Endothelial cell of umbilical vein (primary cell): Measurements from ENCODE around the gene CACNA1C. TPM values are rescaled to one million over a fixed set of nuclear protein-coding genes. Genes with fewer than 3 reads are reported as not detected.

ENCODE experiments used
- BruUV-seq: library from RNA; stranded (reverse); fragments of 400-500 nt; replicated peaks from 2 replicates; lab custom pipeline; 2021; lab: Mats Ljungman, UMichigan
- CTCF ChIA-PET: fragments of 300-600, 350-600 bp; sonication (Branson Sonifier 250); formaldehyde crosslinking; loops from one replicate; lab custom pipeline; 2021; ENCODE audit warnings: antibody characterized with exemption, inconsistent platforms; lab: Charles Lee
- POLR2A ChIA-PET: fragments of 300-600, 350-600 bp; sonication (Branson Sonifier 250); formaldehyde crosslinking; loops from one replicate; lab custom pipeline; 2021; ENCODE audit warnings: antibody characterized with exemption, inconsistent platforms; lab: Charles Lee
- DNase-seq: peaks from one replicate; pipeline ENCODE4 v3.0.0-alpha.2; 2011; ENCODE audit warnings: low read depth, low spot score
- FAIRE-seq: peaks from 2 replicates; lab custom pipeline; 2011; peaks lifted over from hg19 to GRCh38; lab: Jason Lieb, UNC
- H2AFZ ChIP-seq: 2 replicates; pipeline ENCODE4 v1.6.0; 2012; ENCODE audit warnings: low read depth, low read length, control low read depth, inconsistent platforms
- H3K27ac ChIP-seq: 2 replicates; pipeline ENCODE4 v1.5.1; 2011; ENCODE audit warnings: low read depth, mild to moderate bottlenecking, control low read depth, low read length, moderate library complexity; ENCODE audit not compliant: insufficient read depth
- H3K27me3 ChIP-seq, 2 experiments: 2 replicates each; pipeline versions ENCODE4 v1.6.0 to v1.6.1; 2011; ENCODE audit warnings: low read length in 2 of 2, mixed read lengths in 1 of 2; ENCODE audit not compliant: control insufficient read depth in 2 of 2, insufficient read depth in 2 of 2
- H3K36me3 ChIP-seq, 2 experiments: 2 replicates in 1 of 2; 3 replicates in 1 of 2; pipeline ENCODE4 v1.5.1; 2011; ENCODE audit warnings: low read length in 2 of 2, mild to moderate bottlenecking in 1 of 2, moderate library complexity in 1 of 2; ENCODE audit not compliant: control insufficient read depth in 2 of 2, insufficient read depth in 2 of 2; ENCODE audit errors: extremely low read depth in 1 of 2
- H3K4me1 ChIP-seq: 3 replicates; pipeline ENCODE4 v1.5.1; 2011; ENCODE audit warnings: mild to moderate bottlenecking, low read length; ENCODE audit not compliant: control insufficient read depth, insufficient read depth; ENCODE audit errors: extremely low read depth
- H3K4me2 ChIP-seq: 2 replicates; pipeline ENCODE4 v1.6.1; 2011; ENCODE audit warnings: low read length, control low read depth, mixed read lengths; ENCODE audit not compliant: insufficient read depth
- H3K4me3 ChIP-seq, 3 experiments: fragments of 200-600 bp in 1 of 3; sonication (generic), shearing (Covaris generic) in 1 of 3; replicated peaks in 1 of 3; 2 replicates each; pipeline ENCODE4 v1.5.1; 2011 to 2016; ENCODE audit warnings: control low read depth in 3 of 3, low read length in 3 of 3, mild to moderate bottlenecking in 2 of 3, inconsistent platforms in 1 of 3, low read depth in 1 of 3, moderate library complexity in 1 of 3; ENCODE audit not compliant: insufficient read depth in 1 of 3
- H3K79me2 ChIP-seq: 2 replicates; pipeline ENCODE4 v1.6.0; 2012; ENCODE audit warnings: low read length, inconsistent platforms; ENCODE audit not compliant: control insufficient read depth, insufficient read depth
- H3K9ac ChIP-seq: replicated peaks from 2 replicates; pipeline ENCODE3; 2011; ENCODE audit warnings: low read length, control low read depth; ENCODE audit not compliant: insufficient read depth; ENCODE audit errors: extremely low read depth
- H3K9me1 ChIP-seq: replicated peaks from 3 replicates; pipeline ENCODE4 v1.6.0; 2011; ENCODE audit warnings: mild to moderate bottlenecking, low read length; ENCODE audit not compliant: control insufficient read depth, insufficient read depth; ENCODE audit errors: extremely low read depth
- H3K9me3 ChIP-seq: replicated peaks from 2 replicates; pipeline ENCODE4 v1.5.1; 2012; ENCODE audit warnings: low read length, inconsistent platforms; ENCODE audit not compliant: control insufficient read depth, insufficient read depth
- H4K20me1 ChIP-seq: replicated peaks from 2 replicates; pipeline ENCODE3; 2011; ENCODE audit warnings: mild to moderate bottlenecking, low read length; ENCODE audit not compliant: control insufficient read depth, insufficient read depth; ENCODE audit errors: extremely low read depth
- EZH2 ChIP-seq: IDR thresholded peaks from 2 replicates; pipeline ENCODE4 v1.6.1; 2012; ENCODE audit warnings: borderline replicate concordance, low read depth, mild to moderate bottlenecking, moderate library complexity, low read length, inconsistent platforms; ENCODE audit not compliant: severe bottlenecking
- FOS ChIP-seq: IDR thresholded peaks from 2 replicates; pipeline ENCODE4 v1.6.1; 2011; ENCODE audit warnings: mild to moderate bottlenecking, low read length, moderate library complexity, borderline replicate concordance; ENCODE audit not compliant: insufficient read depth
- GATA2 ChIP-seq: IDR thresholded peaks from 2 replicates; pipeline ENCODE4 v1.7.0; 2011; ENCODE audit warnings: low read depth, mild to moderate bottlenecking, moderate library complexity, mixed read lengths, low read length; ENCODE audit not compliant: insufficient read length, insufficient read depth
- JUN ChIP-seq: IDR thresholded peaks from 2 replicates; pipeline ENCODE4 v1.6.1; 2011; ENCODE audit warnings: borderline replicate concordance, low read depth; ENCODE audit not compliant: insufficient read length, insufficient read depth
- MYC ChIP-seq: IDR thresholded peaks from one replicate; pipeline ENCODE4 v1.6.1; 2011; ENCODE audit warnings: mild to moderate bottlenecking, low read depth, low read length
- POLR2A ChIP-seq: IDR thresholded peaks from 2 replicates; pipeline ENCODE4 v1.6.1; 2012; ENCODE audit warnings: low read depth, mild to moderate bottlenecking, control low read depth, low read length
- POLR2AphosphoS5 ChIP-seq: IDR thresholded peaks from 2 replicates; pipeline ENCODE4 v1.6.1; 2012; ENCODE audit warnings: low read depth, mild to moderate bottlenecking, control low read depth, low read length, moderate library complexity; ENCODE audit not compliant: insufficient read depth
- dilution Hi-C: fragments of 300-500 bp; cut with MboI; formaldehyde crosslinking; loops from one replicate; pipeline ENCODE4 v1.15.0; 2019; ENCODE audit warnings: low sequenced_read_pairs; ENCODE audit not compliant: extremely low pct_ligation_motif_present
- intact Hi-C: fragments of 100-400 bp; cut with micrococcal nuclease; formaldehyde crosslinking; loops from one replicate; pipeline ENCODE4 v1.10.0; 2022
- polyA plus RNA-seq, 4 experiments: library from polyadenylated mRNA; depleted of rRNA in 3 of 4; stranded (reverse) in 3 of 4; unstranded in 1 of 4; fragments of >200 nt; gene quantifications; 2 replicates each; pipeline versions ENCODE4 v1.2.1 to v1.2.3, GENCODE V29; 2011 to 2012; ENCODE audit warnings: missing spikeins in 1 of 4
- total RNA-seq: library from RNA; stranded (reverse); gene quantifications from 2 replicates; pipeline ENCODE4 v1.2.3, GENCODE V29; 2021
- TF ChIP-seq, protein P1 (sequence below), 2 donors: IDR thresholded peaks; 1 replicate in 1 of 2; 2 replicates in 1 of 2; pipeline ENCODE4 v1.5.1; 2011; ENCODE audit warnings: low read length in 2 of 2, mild to moderate bottlenecking in 2 of 2, moderate library complexity in 2 of 2, control low read depth in 1 of 2, inconsistent platforms in 1 of 2, low read depth in 1 of 2; ENCODE audit not compliant: insufficient read depth in 1 of 2; ENCODE audit errors: extremely low read depth in 1 of 2
- TF ChIP-seq, protein P2 (sequence below): IDR thresholded peaks from 2 replicates; pipeline ENCODE4 v1.6.1; 2011; ENCODE audit not compliant: insufficient read depth, insufficient read length

Gene CACNA1C
- total and polyA plus RNA-seq, 2 donors (not counting 3 experiments of a cell fraction or from before 2014, with no cell fraction given), result not detected

DNA sequence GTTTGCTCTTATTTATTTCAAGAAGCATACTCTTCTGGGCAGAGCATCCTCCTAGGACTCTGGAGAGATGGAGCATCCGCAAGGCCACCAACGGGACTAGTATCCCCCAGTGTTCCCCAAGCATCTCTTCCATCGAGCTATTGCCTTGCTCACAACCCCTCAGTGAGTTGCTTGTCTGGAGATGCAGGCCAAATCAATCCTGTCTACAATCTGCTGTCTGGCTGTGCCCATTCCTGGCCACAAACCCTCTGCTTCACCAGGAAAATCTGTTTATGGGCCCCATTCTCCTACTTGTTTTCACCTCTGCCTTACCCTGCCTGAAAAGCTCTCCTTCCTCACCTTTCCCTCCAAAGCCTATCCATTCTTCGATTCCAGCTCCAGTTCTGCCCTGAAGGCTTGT lies 219.2 kb downstream of the CACNA1C start:
- Histone ChIP-seq H3K4me3 (no peak overlapping the region), H3K4me1 (no peaks in the 10 kb centered on the region), H3K36me3 (no peaks in the 10 kb centered on the region), H3K79me2 (no peaks in the 10 kb centered on the region), H3K9me1 (no peaks in the 10 kb centered on the region), H2AFZ (no peak overlapping the region), H3K27me3 (no peaks in the 10 kb centered on the region), H4K20me1 (no peaks in the 10 kb centered on the region), H3K9me3 (no peaks in the 10 kb centered on the region), H3K27ac (no peak overlapping the region), H3K9ac (no peak overlapping the region), H3K4me2 (no peak overlapping the region)
- POLR2A ChIA-PET, result no interaction called here
- FAIRE-seq, result no peak
- dilution Hi-C loops (no loop called here), intact Hi-C loops (no loop called here)
- no peak for TF ChIP-seq POLR2AphosphoS5
- TF ChIP-seq, protein P1, sequence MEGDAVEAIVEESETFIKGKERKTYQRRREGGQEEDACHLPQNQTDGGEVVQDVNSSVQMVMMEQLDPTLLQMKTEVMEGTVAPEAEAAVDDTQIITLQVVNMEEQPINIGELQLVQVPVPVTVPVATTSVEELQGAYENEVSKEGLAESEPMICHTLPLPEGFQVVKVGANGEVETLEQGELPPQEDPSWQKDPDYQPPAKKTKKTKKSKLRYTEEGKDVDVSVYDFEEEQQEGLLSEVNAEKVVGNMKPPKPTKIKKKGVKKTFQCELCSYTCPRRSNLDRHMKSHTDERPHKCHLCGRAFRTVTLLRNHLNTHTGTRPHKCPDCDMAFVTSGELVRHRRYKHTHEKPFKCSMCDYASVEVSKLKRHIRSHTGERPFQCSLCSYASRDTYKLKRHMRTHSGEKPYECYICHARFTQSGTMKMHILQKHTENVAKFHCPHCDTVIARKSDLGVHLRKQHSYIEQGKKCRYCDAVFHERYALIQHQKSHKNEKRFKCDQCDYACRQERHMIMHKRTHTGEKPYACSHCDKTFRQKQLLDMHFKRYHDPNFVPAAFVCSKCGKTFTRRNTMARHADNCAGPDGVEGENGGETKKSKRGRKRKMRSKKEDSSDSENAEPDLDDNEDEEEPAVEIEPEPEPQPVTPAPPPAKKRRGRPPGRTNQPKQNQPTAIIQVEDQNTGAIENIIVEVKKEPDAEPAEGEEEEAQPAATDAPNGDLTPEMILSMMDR (IDR thresholded peaks at IDR 0.05; ENCODE audit: extremely low read depth in 1 of 2, insufficient read depth in 1 of 2, low read depth in 1 of 2, low read length in 2 of 2), result no peak
- no peak for TF ChIP-seq MYC
- DNase-seq, result no peak
- CTCF ChIA-PET, result no interaction called here
- no TSS peak for BruUV-seq

DNA sequence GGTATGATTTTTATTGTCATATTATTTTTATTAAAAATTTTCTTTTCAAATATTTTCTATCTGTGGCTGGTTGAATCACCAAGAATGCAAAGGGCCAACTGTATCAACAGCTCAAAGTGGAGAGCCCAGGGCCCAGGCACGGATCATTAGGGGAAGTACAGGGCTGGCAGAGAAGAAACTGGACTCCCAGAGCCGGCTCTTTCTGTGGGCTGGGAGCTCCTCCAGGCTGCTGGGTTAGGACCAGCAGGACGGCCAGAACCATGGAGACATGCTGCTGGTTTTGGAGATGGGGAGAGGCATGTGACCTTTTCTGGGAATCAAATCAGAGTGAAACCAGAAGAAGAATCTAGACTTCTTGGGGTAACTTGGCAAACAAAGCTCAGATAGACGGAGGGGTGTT lies 220.5 kb downstream of the CACNA1C start:
- DNase-seq (no peak), FAIRE-seq (no peak)
- H3K36me3 ChIP-seq, result no peaks in the 10 kb centered on the region
- H3K79me2 ChIP-seq, result no peaks in the 10 kb centered on the region
- TF ChIP-seq, protein P2, sequence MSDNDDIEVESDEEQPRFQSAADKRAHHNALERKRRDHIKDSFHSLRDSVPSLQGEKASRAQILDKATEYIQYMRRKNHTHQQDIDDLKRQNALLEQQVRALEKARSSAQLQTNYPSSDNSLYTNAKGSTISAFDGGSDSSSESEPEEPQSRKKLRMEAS, result no peak
- no peak for TF ChIP-seq JUN
- TF ChIP-seq EZH2, result no peak
- TF ChIP-seq POLR2A, result no peak
- no peak for TF ChIP-seq POLR2AphosphoS5
- TF ChIP-seq GATA2, result no peak
- no peak for TF ChIP-seq MYC
- TF ChIP-seq, protein P1 (IDR thresholded peaks at IDR 0.05; ENCODE audit: extremely low read depth in 1 of 2, insufficient read depth in 1 of 2, low read depth in 1 of 2, low read length in 2 of 2), result no peak
- TF ChIP-seq FOS, result no peak
- H3K4me2 ChIP-seq, result no peak overlapping the region
- POLR2A ChIA-PET, result no interaction called here
- H3K27ac ChIP-seq, result no peak overlapping the region
- no peaks in the 10 kb centered on the region for H3K9me3 ChIP-seq
- no peaks in the 10 kb centered on the region for H3K4me1 ChIP-seq
- intact Hi-C loops, result no loop called here
- no peaks in the 10 kb centered on the region for H4K20me1 ChIP-seq
- no peak overlapping the region for H3K4me3 ChIP-seq
- no peak overlapping the region for H2AFZ ChIP-seq
- BruUV-seq, result no TSS peak
- CTCF ChIA-PET, result interaction anchor here (1.1 kb wide), 1 partner anchor 17 kb away, joined by 3 read pairs; no protein-coding TSS in a partner anchor
- no peak overlapping the region for H3K9ac ChIP-seq
- no peaks in the 10 kb centered on the region for H3K9me1 ChIP-seq
- no peaks in the 10 kb centered on the region for H3K27me3 ChIP-seq
- dilution Hi-C loops, result no loop called here
